ENCODE data around the gene GPX8.

Gene GPX8

DNA sequence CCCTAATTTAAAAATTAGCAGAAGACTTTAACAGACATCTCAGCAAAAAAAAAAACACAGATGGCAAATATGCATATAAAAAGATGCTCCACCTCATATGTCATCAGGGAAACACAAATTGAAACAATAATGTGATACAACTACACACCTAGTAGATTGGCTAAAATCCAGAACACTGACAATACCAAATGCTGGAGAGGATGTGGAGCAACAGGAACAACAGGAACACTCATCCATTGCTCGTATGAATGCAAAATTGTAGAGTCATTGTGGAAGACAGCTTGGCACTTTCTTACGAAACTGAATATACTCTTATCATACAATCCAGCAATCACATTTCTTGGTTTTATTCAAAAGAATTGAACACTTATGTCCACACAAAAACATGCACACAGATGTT is 45.0 kb downstream of the GPX8 start:
- no peak overlapping the region for H3K27ac Mint-ChIP-seq
- no peaks in the 10 kb centered on the region for H3K9me3 Mint-ChIP-seq
- no peak overlapping the region for H3K4me3 Mint-ChIP-seq
- H3K36me3 Mint-ChIP-seq = peaks cover 4% of the 10 kb centered on the region
- peaks cover 18% of the 10 kb centered on the region for H3K27me3 Mint-ChIP-seq
- peaks cover 4% of the 10 kb centered on the region for H3K4me1 Mint-ChIP-seq

DNA sequence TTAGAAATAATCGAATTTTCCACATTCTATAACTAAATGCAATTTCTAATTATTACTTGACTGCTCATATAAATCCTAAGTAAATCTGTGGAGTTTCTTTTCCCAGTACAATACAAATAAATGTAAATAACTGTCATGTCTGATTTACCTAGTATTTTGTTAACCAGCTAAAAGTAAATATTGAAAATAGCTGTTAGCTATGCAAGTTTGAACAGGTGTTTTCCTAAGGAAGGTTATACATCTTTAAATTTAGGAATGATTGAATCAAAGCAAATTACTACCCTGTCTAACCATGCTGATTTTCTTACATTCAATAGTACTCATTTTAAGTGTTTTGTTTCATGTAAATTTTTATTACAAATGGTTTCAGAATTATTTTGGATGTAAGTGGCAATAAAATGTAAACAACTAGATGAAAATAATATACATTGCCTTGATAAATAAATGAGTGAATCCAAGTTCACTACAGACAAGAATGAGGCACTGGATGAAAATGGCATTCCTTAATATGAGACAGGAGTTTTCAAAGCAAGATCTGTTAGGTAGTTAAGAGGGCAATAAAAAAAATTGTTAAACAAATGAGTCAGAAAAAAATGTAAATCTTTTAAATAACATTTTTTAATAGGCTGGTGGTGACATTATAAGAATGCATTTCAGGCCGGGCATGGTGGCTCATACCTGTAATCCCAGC is 51.4 kb downstream of the GPX8 start:
- H3K27me3 Mint-ChIP-seq = peaks cover 1% of the 10 kb centered on the region
- no peaks in the 10 kb centered on the region for H3K36me3 Mint-ChIP-seq
- H3K4me3 Mint-ChIP-seq = no peak overlapping the region
- no peaks in the 10 kb centered on the region for H3K9me3 Mint-ChIP-seq
- H3K27ac Mint-ChIP-seq = no peak overlapping the region
- peaks cover 4% of the 10 kb centered on the region for H3K4me1 Mint-ChIP-seq
